K562 (cell line): ENCODE data around the gene NAV2.

ENCODE experiments used
- E2F8 ChIP-seq: fragments of 450-650 bp; IDR thresholded peaks from 2 replicates; pipeline ENCODE4 v1.7.1; 2018; ENCODE audit warnings: mild to moderate bottlenecking, low read depth; ENCODE audit not compliant: partially characterized antibody
- EZH2 ChIP-seq: IDR thresholded peaks from 2 replicates; pipeline ENCODE4 v1.6.1; 2012; ENCODE audit warnings: low read depth, mild to moderate bottlenecking, inconsistent platforms, low read length, borderline replicate concordance
- KDM2B ChIP-seq: fragments of 250-450 bp; sonication (Bioruptor Pico); IDR thresholded peaks from 2 replicates; pipeline ENCODE4 v1.8.0; 2021; ENCODE audit warnings: mild to moderate bottlenecking, moderate library complexity
- SAFB ChIP-seq: fragments of 200-400 bp; formaldehyde crosslinking; IDR thresholded peaks from 2 replicates; pipeline ENCODE4 v1.6.1; 2017; ENCODE audit warnings: low read depth, low read length, borderline replicate concordance

DNA sequence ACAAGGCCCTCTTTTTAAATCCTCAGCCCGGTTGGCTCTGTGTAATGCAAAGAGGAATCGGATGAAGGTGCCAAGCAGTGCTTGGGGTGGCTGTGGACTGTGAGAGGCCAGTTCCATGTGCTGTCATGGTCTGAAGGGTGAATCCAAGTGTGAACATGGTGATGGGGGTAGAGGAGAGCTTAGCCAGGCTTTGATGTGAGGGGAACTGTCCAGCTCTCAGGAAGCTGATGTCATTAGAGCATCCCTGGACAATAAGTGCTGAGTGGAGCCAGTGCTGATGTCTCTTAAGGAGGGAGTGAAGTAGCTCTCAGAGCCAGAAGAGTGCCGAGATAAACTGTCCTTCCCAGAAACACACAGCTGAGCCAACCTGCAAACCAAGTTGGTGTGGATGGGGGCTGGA, 53.6 kb downstream of the NAV2 start:
- no peak for TF ChIP-seq E2F8
- TF ChIP-seq EZH2: no peak
- TF ChIP-seq KDM2B (CRISPR knock-in tag): no peak
- no peak for TF ChIP-seq SAFB
